NCI-H1930 (cell line): ENCODE data around the gene COP1.

Experiments used
- DNase-seq, 2 experiments: peaks; one replicate each; lab custom pipeline; 2025; lab: John Stamatoyannopoulos, UW

The COP1 gene

GRCh38 chr1:176199707-176200106 is 7.4 kb downstream of the COP1 start:
- no peak for DNase-seq

GRCh38 chr1:176198413-176198812 is 8.7 kb downstream of the COP1 start:
- DNase-seq = no peak

GRCh38 chr1:176196728-176197127 is 10.4 kb downstream of the COP1 start:
- DNase-seq = no peak

GRCh38 chr1:176195547-176195946 is 11.5 kb downstream of the COP1 start:
- DNase-seq = no peak

DNA sequence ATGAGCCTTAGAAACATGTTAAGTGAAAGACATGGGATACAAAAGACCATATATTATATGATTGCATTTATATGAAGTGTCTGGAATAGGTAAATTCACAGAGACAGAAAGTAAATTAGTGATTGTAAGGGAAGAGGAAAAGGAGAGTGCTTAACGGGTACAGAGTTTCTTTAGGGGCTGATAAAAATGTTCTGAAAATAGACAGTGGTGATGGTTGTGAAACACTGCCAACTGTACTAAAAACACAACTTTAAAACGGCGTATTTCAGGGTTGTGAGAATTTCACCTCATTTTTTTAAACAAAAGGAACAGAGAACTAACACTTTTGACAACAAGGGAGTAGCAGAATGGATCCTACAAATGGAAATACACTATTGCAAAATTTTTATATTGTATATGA is 13.4 kb downstream of the COP1 start:
- no peak for DNase-seq

- no peak for DNase-seq
These were observed 14.1 kb downstream of the COP1 start for GRCh38 chr1:176193023-176193422.

DNA sequence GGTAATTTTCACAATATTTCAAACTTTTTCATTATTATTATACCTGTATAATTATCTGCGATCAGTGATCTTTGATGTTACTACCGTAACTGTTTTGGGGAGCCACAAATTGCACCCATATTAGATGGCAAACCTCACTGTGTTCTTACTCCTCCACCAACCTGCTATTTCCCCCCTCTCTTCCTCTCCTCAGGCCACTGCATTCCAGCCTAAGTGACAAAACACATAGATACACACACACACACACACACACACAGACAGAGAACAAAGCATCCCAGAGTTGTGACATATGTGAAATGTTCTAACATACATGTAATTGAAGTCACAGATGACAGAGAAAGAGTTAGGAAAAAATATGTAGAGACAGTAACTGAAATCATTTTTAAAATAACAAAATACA is 18.5 kb downstream of the COP1 start:
- no peak for DNase-seq

DNA sequence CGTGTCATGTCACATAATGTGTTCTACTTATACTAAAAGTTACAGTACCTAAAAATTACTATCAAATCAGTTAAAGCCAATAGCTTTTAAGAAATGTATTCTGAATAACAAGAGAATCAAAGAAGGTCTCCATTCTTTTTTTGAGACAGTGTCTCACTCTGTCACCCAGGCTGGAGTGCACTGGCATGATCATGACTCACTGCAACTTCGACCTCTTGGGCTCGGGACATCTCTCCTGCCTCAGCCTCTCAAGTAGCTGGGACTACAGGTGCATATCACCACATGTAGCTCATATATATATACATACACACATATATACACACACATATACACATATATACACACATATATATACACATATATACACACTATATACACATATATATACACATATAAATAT is 20.1 kb downstream of the COP1 start:
- DNase-seq = no peak

DNA sequence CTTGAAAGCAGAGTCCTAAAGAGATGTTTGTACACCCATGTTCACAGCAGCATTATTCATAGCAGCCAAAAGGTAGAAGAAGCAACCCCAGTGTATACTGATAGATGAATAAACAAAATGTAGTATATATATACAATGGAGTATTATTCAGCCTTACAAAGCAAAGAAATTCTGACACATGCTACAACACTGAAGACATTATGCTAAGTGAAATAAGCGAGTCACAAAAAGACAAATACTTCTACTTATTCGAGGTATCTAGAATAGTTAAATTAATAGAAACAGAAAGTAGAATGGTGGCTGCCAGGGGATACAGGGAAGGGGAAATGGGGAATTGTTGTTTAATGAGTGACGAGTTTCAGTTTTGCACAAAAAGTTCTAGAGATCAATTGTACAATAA is 23.5 kb downstream of the COP1 start:
- no peak for DNase-seq

- DNase-seq = no peak
These were observed 28.8 kb downstream of the COP1 start for GRCh38 chr1:176178316-176178715.

DNA sequence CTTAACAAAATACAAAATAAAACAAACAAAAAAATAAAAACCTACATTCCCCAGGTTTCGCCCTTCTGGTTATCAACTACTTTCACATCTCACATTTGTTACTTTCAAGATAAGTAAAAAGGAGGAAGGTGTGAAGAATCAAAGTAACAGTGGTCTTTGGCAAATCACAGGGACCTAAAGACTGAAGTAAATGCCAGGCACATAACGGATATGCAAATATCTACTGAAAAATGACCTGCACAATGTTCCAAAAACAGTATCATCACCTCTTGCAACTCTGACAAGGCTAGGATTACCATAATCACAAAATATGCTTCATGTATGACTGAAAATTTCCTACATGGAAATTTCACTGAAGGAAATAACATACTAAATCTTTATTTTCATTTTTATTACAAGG is 29.3 kb downstream of the COP1 start:
- DNase-seq = no peak

DNA sequence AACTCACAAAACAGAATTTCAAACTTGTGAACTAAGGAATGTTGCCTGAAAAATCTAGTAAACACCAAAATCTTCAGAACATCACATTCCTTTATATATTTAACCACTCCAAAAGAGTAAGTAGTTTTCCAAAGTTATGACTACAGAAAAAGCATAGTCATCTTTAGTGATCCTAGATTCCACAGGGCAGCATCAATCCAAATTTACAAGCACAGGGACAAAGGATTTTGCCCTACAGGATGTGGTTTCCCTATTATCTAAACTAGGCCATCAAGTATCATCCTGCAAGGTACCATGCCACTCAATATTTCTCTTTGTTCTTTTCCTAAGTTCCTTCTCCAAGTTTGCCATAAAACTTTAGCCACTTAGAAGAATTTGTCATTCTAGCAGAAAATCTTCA is 33.0 kb downstream of the COP1 start:
- no peak for DNase-seq

- DNase-seq = no peak
These were observed 34.9 kb downstream of the COP1 start for GRCh38 chr1:176172215-176172614.

DNA sequence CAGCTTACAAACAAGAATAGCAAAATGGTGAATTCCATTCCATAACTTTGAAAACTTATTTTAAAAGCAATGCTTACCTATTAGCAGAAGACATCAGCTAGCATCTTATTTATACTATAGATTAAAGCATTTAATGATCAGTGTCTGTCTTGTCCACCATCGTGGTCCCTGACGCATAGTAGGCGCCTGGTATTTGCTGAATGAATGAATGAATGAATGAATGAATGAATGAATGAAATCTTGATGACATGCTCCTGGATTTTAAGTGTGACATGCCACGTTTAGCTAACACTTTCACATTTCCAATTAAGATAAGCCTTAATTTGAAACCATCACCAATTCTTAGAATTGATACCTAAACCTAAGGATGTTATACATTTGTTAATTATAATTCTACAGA is 39.9 kb downstream of the COP1 start:
- no peak for DNase-seq

DNA sequence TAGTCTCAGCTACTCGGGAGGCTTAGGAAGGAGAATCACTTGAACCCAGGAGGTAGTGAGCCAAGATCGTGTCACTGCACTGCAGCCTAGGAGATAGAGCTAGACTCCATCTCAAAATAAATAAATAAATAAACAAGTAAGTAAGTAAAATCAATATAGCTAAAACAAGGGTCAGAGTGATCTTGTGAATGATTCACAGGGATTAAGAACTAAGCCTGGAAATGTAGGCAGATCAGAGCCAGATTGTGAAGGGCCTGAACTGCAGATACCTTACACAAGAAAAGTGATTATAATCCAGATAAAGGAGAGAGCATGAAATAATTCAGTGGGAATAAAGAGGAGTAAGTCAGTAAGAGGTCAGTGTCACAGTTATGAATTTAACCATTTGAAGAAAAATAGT is 41.5 kb downstream of the COP1 start:
- DNase-seq = no peak

DNA sequence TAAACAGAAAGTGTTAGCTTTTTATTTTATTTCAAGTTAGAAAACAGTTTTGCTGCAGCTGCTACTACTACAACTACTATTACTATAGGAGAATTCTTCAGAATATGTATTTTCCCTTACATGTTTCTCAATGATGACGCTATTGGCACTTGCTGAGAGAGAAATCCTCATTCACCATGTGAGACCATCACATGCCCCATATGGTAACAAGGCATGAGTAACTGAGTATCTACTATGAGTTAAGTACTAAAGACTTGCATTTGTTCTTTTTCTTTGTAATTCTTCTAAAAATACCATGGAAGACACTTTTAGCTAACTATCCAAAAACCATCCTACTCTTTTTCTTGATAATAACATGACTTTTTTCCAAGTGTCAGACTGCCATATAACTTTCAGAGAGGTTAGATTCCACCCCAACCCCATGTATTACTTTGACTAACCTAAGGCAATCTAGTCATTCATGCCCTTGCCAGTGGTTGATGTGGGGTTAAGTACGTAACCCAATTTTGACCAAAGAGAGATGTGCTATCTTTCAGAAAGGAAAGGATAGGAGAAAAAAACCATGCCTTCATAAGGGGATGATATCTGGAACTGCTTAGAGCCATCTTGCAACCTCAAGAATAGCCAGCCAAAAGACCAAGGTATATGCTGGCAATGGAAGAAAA is 42.9 kb downstream of the COP1 start:
- no peak for DNase-seq

GRCh38 chr1:176159993-176160392 is 47.1 kb downstream of the COP1 start:
- DNase-seq = no peak

DNA sequence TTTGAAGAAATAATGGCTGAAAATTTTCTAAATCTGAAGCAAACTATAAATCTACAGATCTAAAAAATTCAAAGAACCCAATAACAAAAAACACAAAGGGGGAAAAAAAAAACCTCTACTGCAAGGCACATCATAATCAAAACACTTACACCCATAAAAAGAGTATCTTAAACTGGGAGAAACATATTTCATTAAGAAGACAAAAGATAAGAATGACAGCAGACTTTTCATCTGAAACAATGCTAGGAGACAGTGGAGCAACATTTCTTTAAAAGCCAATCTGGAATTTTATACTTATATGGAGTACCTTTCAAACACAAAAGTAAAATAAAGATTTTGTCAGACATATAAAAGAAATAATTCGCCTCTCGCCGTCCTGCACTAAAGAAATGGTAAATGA is 49.1 kb downstream of the COP1 start:
- DNase-seq = no peak

DNA sequence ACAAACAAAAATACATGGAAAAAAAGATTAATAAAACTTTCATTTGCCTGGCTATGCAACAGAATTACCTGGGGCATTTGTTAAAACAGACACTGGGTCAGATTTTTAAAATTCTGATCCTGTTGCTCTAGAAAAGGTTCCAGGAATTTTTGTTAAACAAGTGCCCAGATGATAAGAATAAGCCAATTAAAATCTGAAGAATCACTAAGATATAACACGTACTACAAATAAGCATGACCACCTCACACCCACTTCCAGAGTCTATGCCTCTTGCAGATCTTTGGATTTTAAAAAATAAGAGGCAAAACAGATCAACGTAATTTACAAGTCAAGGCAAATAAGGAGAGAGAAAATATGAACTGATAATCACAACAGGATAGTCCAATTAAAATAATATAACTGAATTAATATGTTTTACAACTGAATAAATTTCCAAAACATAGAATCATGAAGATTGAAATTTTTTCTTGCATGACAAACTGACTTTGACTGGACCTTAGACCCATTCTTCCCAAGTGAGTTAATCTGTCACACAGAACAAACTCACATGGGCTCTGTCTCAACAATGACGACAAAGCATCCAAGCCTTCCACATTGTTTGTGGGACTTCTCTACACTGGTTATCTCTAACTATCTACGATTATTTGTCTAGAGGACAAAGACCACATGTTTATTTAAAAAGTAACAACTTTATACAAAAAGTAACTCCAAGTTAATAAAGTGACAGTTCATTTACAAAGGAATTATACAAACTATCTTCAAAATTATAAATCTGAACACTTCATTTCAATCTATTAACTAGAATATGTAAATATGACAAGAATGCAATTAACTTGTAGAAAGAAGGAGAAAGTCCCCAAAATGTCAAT is 56.9 kb downstream of the COP1 start:
- DNase-seq = no peak

DNA sequence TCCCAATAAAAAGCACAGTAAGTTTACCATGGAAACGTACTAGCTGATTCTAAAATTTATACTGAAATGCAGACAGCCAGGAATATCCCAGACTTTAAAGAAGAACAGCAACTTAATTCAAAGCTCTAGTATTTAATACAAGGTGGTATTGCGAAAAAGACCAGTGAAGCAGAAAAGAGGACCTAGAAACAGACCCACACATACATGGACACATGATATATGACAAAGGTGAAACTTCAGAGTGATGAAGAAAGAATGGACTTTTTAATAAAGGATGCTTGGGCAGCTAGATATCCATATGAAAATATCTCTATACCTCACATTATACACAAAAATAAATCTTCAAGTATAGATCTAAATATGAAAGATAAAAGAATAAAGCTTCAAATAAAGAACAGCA is 62.6 kb downstream of the COP1 start:
- no peak for DNase-seq

DNA sequence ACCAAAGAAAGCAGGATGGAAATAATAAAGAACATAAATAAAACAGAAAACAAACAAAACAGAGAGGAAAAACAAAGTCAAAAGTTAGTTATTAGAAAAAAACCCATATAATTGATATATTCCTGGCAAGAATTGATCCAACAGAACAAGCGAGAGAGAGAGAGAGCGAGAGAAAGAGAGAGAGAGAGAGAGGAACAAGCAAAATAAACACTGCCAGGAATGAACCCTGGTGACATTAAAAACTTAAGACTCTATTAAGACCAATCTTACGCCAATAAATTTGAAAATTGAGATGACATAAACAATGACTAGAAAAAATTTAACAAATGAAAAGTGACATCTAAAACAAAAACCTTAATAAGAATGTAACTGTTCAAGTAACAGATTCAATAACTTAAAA is 64.1 kb downstream of the COP1 start:
- no peak for DNase-seq

DNA sequence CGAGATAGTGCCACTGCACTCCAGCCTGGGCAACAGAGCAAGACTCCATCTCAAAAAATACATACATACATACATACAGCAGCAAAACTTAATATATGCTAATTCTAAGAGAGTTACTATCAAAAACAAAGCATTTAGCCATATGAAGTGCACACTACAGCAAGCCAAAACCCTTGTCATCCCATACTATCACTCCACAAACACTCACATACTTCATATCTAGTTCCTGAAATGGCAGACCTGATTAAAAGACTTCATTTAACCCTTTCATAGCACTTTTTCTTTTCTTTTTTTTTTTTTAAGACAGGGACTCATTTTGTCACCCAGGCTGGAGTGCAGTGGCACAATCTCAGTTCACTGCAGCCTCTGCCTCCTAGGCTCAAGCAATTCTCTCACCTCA is 65.6 kb downstream of the COP1 start:
- DNase-seq = no peak

- no peak for DNase-seq
These were observed 70.2 kb downstream of the COP1 start for GRCh38 chr1:176136891-176137290.

- no peak for DNase-seq
These were observed 72.4 kb downstream of the COP1 start for GRCh38 chr1:176134666-176135065.
